GM10266 (cell line): ENCODE measurements around the gene TACC3.
A peak's percentile ranks its signal among the peaks of the same experiment; 100 is the strongest.

ENCODE experiments used
- DNase-seq: peaks from one replicate; pipeline ENCODE4 v3.0.0; 2012; ENCODE audit errors: extremely low spot score
- TF ChIP-seq, protein P1 (sequence below): IDR thresholded peaks from 2 replicates; pipeline ENCODE4 v1.5.1; 2012; ENCODE audit warnings: mild to moderate bottlenecking, low read depth; ENCODE audit not compliant: control insufficient read depth, insufficient read depth; ENCODE audit errors: missing control alignments

TACC3 gene

DNA sequence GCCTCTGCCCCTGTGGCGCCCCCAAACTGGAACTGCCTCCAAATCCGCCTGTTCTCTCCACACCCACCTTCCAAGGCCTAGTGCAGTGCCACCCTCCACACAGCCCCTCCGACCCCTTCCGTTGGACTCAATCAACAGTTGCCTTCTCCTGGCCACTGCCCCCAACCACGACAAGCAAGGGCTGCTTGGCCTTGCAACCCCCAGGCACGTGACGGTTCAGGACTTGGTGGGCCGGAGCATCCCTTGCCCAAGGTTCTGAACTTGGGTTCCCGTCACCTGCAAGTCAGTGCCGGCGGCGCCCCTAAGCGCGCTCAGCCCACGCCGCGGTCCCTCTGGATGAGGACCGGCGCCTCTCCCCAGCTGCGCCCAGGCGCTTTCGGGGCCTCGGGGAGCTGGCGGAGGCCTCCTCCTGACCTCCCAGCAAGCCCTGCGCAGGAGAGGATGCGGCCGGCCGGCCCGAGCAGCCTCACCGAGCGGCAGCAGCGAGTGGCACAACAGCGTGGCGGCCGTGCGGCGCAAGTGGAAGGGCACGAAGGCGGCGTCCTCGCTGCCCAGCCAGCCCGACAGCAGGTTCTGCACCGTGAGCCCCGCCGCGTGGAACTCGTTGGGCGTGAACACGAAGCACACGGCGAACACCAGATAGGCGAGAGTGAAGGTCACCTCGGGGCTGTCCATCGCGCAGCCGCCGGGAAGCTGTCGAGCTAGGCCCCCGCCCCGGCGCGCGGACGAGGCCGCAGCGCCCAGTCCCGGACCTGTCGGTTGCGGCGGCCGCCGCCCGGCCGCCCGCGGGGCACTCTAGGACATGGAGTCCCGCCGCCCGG lies 948 bp upstream of the TACC3 start:
- TF ChIP-seq, protein P1, sequence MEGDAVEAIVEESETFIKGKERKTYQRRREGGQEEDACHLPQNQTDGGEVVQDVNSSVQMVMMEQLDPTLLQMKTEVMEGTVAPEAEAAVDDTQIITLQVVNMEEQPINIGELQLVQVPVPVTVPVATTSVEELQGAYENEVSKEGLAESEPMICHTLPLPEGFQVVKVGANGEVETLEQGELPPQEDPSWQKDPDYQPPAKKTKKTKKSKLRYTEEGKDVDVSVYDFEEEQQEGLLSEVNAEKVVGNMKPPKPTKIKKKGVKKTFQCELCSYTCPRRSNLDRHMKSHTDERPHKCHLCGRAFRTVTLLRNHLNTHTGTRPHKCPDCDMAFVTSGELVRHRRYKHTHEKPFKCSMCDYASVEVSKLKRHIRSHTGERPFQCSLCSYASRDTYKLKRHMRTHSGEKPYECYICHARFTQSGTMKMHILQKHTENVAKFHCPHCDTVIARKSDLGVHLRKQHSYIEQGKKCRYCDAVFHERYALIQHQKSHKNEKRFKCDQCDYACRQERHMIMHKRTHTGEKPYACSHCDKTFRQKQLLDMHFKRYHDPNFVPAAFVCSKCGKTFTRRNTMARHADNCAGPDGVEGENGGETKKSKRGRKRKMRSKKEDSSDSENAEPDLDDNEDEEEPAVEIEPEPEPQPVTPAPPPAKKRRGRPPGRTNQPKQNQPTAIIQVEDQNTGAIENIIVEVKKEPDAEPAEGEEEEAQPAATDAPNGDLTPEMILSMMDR: peak; percentile 2
- DNase-seq: peak; percentile 69

DNA sequence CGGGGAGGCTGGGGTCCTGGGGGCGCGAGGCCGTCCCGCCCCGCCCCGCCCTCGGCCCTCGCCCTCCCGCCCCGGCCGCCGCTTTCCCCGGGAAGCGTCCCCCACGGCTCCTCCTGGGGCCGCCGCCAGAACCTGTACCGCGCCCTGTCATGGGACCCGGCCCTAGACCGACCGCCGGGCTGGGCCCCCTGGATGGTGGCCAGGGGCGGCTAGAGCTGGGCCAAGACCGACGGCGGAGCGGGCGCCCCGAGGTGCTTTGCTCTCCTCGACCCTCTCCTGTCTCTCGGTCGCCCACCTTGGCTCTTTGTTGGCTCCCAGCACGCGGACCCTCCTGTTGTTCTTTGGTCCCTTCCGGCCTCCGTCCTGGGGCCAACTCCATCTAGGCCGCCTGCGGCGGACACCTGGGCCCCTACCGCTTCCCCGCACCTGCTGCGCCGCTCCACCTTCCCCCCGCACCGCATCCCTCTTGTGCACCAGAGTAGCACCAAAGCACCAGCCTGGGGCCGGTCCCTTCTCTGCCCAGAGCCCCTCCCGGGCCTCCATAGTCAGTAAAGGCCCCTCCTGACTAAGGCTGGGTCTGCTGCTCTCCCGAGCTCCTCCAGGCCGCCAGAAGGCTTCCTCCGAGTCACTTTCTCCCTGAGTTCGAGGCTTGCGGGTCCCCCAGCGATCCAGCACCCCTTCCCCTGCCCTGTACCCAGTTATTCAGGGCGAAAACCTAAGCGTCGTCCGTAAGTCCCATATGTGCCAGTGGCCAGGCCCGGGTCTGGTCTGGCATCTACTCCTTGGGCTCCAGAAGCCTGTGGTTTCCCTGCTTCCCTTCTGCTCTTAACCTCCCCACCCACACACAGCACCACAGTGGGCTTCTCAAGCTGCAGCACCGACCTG lies 587 bp downstream of the TACC3 start:
- no peak for DNase-seq
- TF ChIP-seq, protein P1: no peak

DNA sequence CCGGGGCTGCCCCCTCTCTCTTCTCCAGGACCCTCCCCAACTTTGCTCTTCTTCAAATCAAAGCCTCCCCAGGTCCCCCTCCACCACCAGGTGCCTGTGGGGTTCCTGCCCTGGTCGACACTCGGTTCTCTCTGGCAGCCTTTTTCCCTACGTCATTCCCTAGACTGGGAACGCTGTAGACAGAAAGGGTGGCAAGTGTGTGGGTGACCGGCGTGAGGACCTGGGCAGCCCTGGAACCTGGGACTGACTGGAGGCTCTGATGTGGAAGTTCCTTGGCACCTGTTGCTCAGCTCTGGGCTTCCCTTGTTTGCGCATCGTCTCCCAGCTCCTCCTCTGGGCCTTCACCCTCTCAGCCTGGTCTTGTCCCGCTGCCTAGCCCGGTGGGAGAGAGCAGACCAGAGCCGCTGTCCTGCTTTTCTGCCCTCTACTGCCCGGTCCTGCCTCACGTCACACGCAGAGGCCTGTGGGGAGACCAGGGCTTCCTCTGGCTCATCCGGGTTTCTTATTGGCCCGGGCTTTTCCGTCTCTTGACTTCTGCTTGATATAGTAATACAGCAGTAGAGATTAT lies 1.3 kb downstream of the TACC3 start:
- TF ChIP-seq, protein P1: no peak
- no peak for DNase-seq

DNA sequence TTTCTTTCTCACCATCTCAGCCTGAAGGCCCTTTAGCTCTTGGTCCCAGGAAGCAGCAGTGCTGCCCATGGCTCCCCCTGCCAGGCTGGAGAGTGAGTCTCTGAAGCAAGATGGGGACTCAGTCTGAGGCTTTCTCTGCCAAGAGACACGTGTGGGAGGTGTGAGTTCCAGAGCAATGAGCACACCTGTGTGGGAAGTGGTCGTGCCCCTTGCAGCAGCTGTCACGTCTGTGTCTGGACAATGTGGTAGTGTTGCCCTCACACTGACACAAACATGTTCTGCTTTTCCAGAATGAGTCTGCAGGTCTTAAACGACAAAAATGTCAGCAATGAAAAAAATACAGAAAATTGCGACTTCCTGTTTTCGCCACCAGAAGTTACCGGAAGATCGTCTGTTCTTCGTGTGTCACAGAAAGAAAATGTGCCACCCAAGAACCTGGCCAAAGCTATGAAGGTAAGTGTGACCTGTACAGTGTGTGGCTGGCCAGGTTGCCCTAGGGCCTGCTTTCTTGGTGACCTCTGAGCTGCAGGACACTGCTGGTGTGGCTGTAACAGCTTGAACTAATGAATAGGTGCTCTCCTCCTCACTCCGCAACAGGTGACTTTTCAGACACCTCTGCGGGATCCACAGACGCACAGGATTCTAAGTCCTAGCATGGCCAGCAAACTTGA lies 1.9 kb downstream of the TACC3 start:
- TF ChIP-seq, protein P1: no peak
- DNase-seq: no peak

DNA sequence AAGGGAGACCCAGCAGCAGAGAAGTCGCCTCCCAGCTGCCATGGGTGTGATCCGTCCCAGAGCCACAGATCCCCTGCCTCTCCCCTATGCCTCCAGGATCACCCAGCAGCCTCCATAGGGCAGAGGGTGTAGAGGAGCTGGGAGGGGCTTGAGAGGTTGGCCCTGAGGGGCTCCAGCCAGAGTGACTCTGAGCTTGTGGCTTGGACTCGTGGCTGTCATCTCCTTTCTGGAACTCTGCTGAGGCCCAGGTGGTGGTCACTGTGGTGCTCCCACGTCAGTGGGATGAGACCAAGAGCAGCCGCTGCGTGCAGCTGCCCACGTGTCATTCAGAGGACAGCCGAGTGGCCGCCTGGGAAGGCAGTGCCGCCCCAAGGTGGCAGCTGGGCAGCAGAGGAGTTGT lies 4.2 kb downstream of the TACC3 start:
- TF ChIP-seq, protein P1: no peak
- no peak for DNase-seq

DNA sequence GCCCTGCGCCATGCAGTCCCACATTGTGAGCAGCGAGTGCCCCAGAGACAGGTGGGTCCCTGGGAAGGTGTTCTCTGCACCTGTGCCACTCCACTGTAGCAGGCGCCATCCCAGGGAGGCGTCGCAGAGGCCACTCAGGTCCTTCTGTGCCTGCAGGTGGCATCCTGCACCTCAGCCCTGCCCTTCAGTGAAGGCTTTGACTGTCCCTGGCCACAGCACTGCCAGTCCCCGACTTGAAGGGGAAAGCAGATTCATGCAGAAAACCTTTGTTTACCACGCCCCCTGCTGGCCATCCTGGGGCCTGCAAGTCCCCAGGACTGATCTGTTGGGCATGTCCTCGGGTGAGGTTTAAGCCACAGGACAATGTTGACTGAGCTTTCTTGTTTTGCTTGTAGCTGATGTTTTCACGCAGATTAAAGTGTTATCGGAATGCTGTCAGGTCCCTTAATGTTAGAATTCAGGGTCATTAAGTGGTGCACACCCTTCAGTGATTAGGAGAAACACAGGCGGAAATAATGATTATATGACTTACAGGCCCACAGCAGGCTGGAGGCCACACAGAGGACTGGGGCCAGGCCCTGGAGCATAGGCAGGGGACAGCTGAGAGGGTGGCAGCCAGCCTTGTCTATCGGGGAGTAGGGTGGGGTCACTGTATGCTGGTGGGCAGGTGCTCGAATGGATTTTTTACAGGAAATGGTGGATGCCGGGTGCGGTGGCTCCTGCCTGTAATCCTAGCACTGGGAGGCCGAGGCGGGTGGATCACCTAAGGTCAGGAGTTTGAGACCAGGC lies 5.0 kb downstream of the TACC3 start:
- peak; percentile 86 for DNase-seq
- TF ChIP-seq, protein P1: peak; percentile 96
